Middle frontal gyrus (tissue), 1 donor: ENCODE measurements around the gene AP2B1.
"Not testable (repeated sequence)": the region's sequence is repeated elsewhere in the genome, so short reads cannot be mapped to it uniquely, and the experiment has no call there.

ENCODE experiments used
- DNase-seq: peaks from one replicate; pipeline ENCODE4 v3.0.0-alpha.2; 2015; ENCODE audit warnings: low spot score; ENCODE audit errors: extremely low spot score

AP2B1 gene

DNA sequence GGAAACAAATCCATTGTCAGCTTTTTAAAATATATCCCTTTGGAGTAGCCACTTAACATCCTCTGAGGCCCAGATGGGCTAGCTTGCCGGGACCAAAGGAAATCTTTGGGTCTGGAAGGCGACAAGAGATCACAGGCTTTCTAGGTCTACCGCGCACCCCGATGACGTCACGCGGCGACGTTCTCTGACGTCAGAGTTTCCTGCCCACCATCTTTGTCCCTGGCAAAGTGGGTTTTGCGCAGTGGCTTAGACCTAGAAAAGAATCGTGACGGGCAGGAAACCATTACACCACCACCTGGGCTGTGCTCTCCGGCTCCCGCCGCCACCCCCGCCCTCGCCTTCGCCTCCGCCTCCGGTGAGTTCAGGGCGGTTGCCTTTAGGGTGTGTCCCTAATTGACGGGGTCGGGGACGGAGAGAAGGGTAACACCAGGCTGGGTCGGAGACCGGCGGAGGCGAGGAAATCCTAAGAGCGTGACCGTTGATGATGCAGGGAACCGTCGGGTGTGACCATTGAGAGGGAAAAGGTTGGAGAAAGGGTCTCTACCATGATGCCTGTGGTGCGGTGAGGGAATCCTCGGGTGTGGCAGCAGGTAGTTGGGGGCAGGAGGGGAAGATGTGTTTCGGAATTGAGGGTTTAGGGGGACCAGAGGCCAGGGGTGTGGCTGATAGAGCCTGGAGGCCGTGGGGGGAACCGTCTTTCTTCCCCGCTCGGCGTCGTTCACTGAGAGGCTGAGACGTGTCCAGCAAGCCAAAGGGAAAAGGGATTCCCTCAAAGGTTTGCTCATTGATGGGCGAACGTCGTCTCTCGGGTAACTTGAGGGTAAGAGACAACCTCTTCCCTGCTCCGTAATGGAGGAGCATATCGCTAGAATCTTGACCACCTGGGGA lies at the start of gene AP2B1:
TSS of gene AP2B1 (plus strand) at position 249 of the 888 bp plus-strand sequence. CDS start 6,709 bp downstream, outside the sequence.
- peak; percentile 89 for DNase-seq

DNA sequence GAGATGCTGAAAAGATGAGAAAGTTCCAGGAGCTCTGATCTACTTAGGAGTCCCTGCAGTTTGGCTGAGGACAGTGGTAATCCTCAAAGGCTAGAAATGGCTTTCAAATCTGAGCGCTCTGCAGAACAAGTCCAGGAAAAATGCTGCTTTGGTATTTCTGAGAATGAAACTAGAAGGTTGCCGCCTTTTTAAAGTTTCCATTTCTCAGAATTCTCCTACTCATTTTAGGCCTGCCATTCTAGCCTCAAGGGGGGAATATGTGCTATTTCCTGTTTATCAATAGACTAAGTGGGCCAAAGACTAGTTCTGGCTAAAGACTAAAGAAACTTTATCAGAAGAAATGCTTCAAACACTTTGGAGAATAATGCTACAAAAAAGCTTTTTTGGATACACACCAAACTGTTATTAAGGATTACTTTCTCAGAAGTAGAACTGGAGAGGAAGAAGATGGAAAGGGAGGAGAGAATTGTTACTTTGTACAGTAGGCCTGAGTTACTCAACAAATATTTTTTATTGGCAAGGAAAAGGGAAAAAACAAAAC lies 49.5 kb upstream of the AP2B1 start, which contains the start of gene SLFN12L:
TSS of gene SLFN12L (minus strand) at position 78 of the 541 bp plus-strand sequence. CDS start 15,314 bp downstream, outside the sequence.
- DNase-seq = no peak

DNA sequence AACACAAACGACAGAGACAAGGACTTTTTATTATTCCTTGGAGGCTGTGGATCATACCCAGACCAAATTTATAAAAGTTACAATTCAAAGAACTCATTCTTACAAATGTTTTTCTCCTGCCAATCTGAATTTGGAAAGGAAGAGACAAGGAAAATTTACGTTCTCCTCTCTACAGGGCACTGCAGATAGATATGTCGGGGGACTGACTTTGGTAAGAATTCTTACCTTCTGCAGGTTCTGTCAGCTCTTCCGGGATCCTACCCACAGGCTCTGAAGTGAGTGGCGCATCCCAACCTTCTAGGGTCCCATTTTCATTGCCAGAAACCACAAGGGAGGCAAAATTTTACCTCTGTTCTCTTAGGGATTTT lies 47.5 kb upstream of the AP2B1 start:
- no peak for DNase-seq

DNA sequence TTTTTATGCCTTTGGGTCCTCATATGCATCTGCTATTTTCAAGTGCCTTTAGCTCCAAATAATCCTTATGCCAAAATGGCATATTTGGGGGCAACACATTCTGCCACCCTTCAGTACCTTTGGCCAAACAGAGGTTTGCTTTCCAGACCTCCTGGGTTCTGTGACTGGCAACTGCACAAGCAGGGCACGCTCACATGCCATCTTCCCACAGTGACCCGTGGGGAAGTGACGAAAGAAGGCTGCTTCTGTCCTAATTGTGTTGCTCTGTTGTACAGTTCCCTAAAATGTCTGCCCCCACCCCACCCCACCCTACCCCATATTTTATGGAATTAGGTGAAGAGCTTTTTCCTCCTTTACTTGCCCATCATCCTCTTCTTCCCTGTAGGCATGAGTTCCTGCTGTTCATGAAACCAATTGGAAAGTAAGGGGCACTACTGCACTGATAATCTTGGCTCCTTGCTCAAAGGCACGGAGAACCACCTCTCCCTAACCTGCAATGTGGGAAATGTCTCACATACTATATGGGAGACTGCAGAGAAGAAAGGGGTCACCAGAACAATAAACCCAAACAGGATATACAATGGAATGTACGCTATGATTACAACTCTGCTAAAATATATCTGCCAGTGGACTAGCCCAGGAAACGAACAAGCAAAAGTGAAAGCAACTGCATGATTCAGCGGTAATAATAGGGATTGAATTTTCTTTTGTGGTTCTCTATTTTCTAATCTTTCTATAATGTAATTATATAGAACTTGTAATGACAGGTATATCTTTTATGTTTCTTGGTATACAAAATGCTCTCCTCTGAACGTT lies 46.3 kb upstream of the AP2B1 start:
- DNase-seq = no peak

DNA sequence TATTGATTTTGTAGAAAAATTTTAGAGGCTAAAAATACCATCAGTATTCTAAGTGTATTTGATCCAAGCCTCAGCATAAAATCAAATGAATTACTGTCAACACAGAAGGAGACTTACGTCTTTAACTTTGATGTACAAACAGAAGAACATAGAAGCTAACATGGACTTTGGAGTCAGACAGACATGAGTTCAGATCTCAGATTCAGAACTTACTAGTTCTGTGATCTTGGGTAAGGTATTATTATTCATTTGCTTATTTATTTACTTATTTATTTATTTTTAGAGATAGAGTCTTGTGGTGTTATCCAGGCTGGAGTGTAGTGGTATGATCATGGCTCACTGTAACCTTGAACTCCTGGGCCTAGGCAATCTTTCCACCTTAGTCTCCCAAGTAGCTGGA lies 45.7 kb upstream of the AP2B1 start:
- DNase-seq = no peak

DNA sequence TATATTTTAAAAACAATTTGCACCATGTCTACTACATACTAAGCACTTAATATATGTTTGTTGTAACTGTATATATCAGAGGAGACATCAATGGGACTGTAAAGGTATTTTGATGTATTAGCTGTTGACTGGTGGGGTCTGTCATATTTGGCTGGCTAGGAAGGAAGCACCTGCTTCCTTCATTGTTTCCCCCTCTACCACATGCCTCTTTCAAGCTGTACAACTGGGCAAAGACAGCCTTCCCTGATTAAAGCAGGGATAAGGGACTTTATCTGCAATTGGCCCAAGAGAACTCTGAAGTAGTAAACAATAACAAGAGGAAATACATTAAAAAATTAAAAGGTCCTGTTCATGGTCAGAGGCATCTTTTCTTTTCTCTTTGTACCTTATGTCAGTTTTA lies 44.1 kb upstream of the AP2B1 start:
- no peak for DNase-seq

DNA sequence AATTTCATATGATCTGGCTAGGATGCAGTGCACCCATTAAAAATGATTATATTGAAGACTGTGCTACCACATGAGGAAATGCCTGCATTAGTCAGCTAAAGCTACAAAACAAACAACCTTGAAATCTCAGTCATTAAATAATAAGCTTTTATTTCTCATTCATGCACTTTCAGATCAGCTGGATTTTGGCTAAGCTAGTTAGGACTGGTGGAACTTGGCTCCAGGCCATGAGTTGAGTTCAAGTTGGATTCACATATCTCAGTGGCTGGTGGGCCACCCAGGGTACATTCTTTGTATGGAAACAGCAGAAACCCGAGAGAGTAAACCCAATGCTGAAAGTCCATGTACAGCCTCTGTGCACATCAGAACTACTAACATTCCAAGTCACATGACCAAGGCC lies 43.3 kb upstream of the AP2B1 start:
- no peak for DNase-seq

DNA sequence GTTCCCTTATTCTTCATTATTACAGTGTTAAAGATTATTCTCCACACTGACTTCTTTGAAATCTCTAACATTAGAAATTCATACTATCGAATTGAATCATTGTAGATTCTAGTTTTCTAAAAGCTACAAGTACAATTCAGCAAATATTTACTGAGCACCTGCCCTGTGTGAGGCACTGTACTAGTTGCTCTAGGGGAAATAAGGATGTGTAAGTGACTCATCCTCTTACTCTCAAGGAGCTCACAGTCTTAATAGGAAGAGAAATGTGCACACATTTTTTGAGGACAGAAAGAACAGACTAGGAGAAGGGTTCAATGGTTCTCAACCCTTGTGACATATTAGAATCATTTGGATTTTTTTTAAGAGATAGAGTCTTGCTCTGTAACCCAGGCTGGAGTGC lies 42.0 kb upstream of the AP2B1 start:
- DNase-seq = no peak

DNA sequence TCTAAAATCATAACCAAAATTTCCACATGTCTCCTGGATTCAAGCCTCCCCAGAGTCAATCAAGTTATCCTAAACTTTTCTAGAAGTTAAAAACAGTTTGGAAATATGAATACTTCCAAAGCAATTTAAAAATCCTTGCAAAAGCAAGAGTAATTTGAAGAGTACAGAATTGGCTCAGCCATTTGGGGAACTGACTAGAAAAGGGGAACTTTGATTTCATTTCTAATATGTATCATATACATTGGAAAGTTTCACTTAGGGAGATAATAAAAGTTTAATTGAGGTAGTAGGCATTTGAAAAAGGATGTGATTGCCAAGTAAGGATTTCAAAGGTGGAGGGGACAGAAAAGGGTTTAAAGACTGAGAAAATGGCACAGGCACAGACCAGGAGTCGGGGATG lies 40.6 kb upstream of the AP2B1 start:
- DNase-seq = no peak

DNA sequence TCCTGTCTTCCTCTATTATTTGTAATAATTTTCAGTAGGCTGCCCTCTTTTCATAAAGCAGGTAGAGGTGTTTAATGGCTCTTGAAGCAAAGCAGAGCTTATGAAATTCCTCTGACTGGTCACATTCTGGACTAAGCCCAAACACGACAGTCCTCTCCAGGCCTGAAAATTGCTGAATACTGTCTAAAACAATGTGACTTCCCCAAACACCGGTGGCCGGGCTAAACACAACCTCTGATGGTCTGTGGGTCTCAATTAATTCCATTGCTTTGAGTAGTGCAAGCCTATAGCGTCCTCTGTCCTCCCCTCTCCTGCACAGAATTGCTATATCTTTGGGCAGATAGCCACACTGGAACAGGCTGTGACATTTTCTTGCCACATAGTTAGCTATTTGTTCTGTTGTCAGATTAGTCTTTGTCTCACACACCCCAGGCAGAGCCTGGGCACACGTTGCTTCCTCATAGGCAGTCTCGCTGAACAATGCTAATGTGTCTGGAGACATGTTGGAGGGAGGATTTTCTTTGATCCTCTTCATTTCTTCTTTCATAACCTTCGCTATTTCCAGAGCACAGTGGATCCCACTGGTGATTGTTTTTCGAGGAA lies 38.8 kb upstream of the AP2B1 start:
- DNase-seq = no peak

DNA sequence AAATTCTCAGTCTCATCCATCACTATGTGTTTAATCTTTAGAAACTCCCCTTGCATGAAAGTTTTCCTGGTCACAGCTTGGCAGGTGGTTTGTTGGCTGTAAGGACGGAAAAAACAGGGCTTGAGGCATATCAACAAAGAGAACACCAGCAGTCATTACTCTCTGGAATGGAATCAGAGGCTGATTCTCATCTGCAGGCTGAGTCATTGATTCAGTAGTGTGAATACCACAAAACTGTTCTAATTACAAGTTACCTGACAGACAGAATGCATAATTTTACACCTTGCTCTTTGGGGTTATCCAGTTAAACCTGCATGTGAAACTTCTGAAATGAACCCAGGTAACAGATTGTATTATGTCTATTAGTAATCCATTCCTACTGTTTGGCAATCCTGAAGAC lies 38.1 kb upstream of the AP2B1 start:
- no peak for DNase-seq

DNA sequence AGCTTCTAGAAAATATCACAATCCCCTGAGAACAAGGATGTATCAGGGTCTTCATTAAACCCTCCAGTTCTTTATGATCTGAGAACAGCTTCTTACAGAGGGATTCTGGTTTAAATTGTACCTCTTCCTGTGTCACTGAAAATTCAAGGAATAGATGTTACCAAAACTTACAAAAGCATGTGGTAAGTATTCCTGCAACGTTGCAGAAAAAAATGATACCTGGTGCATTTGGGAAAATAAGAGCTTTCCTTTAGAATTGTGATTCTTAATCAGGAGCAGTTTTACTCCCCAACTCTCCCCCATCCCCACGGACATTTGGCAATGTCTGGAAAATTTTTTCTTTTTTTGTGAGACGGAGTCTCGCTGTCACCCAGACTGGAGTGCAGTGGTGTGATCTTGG lies 33.8 kb upstream of the AP2B1 start:
- DNase-seq = no peak

DNA sequence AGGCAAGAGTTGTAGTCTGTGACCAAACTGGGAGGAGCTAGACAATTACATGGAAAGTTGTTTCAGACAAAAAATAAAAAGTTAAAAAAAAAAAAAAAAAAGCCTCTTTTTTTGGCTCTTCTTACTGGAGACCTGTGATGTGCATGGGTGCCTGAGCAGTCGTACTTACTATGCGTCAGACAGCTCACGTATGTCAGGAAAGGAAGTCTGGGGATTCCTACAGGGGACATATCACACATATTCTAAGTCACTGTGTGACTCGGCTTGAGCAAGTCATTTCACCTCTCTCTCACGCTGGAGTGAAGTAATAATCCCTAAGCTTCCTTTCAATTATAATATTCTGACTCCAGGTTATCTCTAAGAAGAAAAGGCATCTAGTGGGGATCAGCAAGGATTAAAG lies 32.5 kb upstream of the AP2B1 start:
- no peak for DNase-seq

DNA sequence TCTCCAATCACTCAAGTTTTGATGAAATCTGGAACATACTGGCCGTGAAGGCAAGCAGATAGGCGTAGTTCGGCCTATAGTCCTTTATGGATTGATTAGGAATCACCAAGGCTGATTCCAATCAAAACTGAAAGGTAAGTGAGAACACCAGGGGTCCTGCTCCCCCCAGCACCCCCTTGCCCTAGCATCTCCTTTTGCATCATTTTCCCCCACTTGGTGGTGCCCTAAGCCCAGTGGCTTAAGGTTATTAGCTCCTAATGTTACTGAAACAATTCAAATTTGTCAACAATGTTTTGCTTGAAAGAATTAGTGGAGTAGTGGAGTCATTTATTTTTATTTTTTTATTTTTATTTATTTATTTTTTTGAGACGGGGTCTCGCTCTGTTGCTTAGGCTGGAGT lies 31.4 kb upstream of the AP2B1 start:
- DNase-seq = no peak

DNA sequence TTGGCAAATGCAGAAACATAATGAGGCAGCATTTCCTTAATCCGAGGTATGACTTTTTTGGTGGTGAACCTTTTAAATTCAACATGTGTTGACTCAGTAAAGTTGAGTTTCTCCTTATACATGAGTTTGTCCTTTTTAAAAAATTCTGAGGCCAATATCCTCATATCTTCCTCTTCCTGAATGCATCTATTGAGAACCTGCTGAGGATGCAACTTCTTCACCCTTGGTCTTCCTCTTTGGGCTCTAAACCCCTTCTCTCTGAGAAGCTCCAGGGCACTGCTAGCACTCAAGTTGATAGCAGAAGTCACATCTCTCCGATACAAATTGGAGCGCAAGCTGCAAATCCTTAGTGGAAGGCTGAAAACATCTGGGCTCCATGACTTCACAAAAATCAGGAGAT lies 29.8 kb upstream of the AP2B1 start:
- DNase-seq = no peak

DNA sequence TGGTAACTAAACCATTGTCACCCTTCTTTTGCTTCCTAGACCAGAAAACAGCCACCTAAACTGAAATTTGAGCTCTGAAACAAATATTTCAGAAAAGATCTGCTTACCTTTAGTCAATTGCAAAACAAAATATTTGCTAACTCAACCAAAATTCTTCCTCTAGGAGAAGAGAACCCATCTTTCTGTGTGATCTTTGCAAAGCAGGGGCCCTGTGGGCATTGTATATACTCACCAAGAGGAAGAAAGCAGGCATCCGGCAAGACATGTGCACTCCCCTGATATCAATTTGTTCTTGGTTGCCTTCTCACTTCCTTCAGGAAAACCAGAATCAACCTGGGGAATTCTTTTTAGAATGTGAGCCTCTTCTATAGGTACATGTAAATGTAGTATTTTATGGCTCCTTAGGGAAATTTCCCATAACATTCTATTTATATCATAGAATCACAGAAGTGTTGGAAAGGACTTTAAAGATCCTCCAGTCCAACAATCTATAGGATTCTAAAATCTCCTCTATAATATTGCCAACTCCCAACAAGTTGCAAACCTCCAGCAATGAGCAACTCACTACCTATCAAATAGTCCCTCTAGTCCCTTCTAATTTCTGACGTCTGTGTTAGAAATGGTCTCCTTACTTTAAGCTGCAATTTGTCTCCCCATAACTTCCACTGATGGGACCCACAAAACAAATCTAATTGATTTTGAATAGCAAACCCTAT lies 27.5 kb upstream of the AP2B1 start:
- no peak for DNase-seq

DNA sequence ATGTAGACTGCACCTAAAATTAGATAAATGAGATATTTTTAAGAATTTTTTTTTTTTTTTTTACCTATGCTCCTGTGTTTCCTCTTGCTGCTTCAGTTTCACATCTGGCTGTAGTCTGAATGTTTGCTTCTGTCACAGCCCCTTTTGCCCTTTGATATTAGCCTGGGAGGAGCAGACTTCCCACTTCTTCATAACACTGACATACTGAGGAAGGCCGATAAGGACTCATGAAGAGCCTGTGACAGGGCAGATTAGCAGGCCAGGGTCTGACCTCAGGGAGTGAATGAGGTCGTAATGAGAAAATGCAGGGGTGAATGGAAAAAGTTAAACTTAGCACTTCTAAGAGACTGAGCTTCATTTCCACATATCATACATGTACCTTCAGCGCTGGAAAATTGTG lies 26.4 kb upstream of the AP2B1 start, which contains the start of gene SLFN14:
TSS of gene SLFN14 (minus strand) at position 117 of the 400 bp plus-strand sequence. CDS start 2,757 bp downstream, outside the sequence.
- no peak for DNase-seq

DNA sequence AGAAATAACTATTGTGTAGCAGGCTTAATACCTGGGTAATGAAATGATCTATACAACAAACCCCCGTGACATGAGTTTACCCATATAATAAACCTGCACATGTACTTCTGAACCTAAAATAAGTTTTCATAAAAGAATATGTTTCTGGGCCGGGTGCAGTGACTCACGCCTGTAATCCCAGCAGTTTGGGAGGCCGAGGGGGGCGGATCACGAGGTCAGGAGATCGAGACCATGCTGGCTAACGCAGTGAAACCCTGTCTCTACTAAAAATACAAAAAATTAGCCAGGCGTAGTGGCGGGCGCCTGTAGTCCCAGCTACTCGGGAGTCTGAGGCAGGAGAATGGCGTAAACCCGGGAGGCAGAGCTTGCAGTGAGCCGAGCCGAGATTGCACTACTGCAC lies 23.9 kb upstream of the AP2B1 start:
- DNase-seq = not testable (repeated sequence)

DNA sequence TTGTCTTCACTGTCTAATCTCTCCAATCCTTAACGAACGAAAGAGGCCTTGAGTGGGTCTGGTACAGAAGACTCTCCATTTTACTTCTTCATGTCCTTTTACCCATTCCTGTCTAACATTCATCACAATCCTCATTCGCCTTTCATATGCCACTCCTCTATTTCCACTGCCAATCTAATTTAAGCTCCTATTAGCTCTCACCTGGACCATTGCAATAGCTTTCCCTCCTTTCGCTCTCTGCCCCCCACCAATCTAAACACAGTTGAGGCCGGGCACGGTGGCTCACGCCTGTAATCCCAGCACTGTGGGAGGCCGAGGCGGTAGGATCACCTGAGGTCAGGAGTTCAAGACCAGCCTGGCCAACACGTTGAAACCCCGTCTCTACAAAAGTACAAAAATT lies 20.2 kb upstream of the AP2B1 start:
- no peak for DNase-seq

DNA sequence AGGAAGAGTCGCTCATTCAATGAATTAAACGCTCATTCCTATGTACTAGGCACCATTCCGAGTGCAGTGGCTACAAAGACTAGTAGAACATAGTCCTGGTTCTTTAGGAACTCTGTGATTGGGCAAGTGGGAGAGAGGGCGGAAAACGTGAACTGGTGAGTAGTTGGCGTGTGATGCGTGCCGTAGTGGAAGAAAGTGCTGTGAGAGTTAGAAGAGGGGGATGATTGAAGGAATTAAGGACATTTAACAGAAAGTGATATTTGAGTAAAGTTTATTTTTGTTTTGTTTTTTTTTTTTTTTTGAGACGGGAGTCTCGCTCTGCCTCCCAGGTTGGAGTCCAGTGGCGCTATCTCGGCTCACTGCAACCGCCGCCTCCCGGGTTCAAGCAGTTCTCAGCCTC lies 18.6 kb upstream of the AP2B1 start:
- no peak for DNase-seq

DNA sequence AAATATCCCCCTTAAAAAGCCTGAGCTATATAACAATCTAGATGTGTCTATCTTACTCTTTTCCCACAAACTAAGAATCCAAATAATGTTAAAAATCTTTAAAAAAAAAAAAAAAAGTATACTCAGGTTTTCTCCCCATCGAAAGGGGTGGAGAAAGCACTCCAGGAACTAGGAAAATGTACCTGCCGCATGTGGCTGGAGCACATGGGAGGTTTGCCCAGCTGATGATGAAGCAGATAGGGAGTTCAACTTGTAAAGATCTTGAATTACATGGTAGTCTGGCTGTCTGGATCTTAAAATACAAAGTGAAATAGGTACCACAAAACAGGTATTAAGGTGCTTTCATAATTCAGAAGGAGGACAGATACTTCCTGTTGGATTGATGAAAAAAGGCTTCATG lies 17.7 kb upstream of the AP2B1 start:
- no peak for DNase-seq
